H9 (cell line): ENCODE results near the gene DMD. TPM values are rescaled to one million over a fixed set of nuclear protein-coding genes. Genes with fewer than 3 reads are reported as not detected.

Experiments
- DNase-seq: peaks from one replicate; pipeline ENCODE4 v3.0.0-alpha.2; 2017
- H2AFZ ChIP-seq: one replicate; pipeline ENCODE4 v1.6.1; 2013; ENCODE audit warnings: mild to moderate bottlenecking, low read length, control low read depth, moderate library complexity
- H2AK5ac ChIP-seq: 2 replicates; pipeline ENCODE4 v1.6.1; 2013; ENCODE audit warnings: low read length, control low read depth, mixed read lengths; ENCODE audit not compliant: insufficient read length
- H2BK120ac ChIP-seq: one replicate; pipeline ENCODE4 v1.6.1; 2013; ENCODE audit warnings: low read depth, mild to moderate bottlenecking, low read length, control low read depth, inconsistent platforms; ENCODE audit not compliant: poor library complexity, severe bottlenecking
- H2BK12ac ChIP-seq: 2 replicates; pipeline ENCODE4 v1.6.1; 2013; ENCODE audit warnings: low read length, control low read depth, mixed read lengths, low read depth; ENCODE audit not compliant: insufficient read length
- H2BK15ac ChIP-seq: 2 replicates; pipeline ENCODE4 v1.6.1; 2013; ENCODE audit warnings: low read depth, low read length, control low read depth
- H2BK20ac ChIP-seq: one replicate; pipeline ENCODE4 v1.6.1; 2013; ENCODE audit warnings: low read depth, mild to moderate bottlenecking, low read length, control low read depth, inconsistent platforms; ENCODE audit not compliant: poor library complexity, severe bottlenecking
- H2BK5ac ChIP-seq: 2 replicates; pipeline ENCODE4 v1.6.1; 2013; ENCODE audit warnings: low read length, control low read depth, mixed read lengths; ENCODE audit not compliant: insufficient read length
- H3K14ac ChIP-seq: 2 replicates; pipeline ENCODE4 v1.6.1; 2013; ENCODE audit warnings: low read length, control low read depth; ENCODE audit not compliant: insufficient read depth
- H3K18ac ChIP-seq: 2 replicates; pipeline ENCODE4 v1.6.1; 2013; ENCODE audit warnings: low read depth, mild to moderate bottlenecking, mixed read lengths, low read length, control low read depth; ENCODE audit not compliant: insufficient read length
- H3K23ac ChIP-seq: 2 replicates; pipeline ENCODE4 v1.6.1; 2013; ENCODE audit warnings: low read length, control low read depth, mixed read lengths, low read depth; ENCODE audit not compliant: insufficient read length
- H3K23me2 ChIP-seq: 2 replicates; pipeline ENCODE4 v1.6.1; 2013; ENCODE audit warnings: low read depth, mild to moderate bottlenecking, mixed read lengths, low read length, control low read depth; ENCODE audit not compliant: insufficient read length, poor library complexity, severe bottlenecking
- H3K27ac ChIP-seq: 2 replicates; pipeline ENCODE4 v1.5.1; 2013; ENCODE audit warnings: low read length, control low read depth, mixed read lengths, low read depth; ENCODE audit not compliant: insufficient read length
- H3K27me3 ChIP-seq: 2 replicates; pipeline ENCODE4 v1.6.1; 2013; ENCODE audit warnings: low read length, control low read depth, inconsistent platforms; ENCODE audit not compliant: insufficient read depth
- H3K4ac ChIP-seq: 2 replicates; pipeline ENCODE4 v1.6.1; 2013; ENCODE audit warnings: low read depth, mild to moderate bottlenecking, control low read depth, inconsistent platforms, low read length, moderate library complexity
- H3K4me1 ChIP-seq: 2 replicates; pipeline ENCODE4 v1.6.1; 2013; ENCODE audit warnings: low read length, control low read depth, inconsistent platforms; ENCODE audit not compliant: insufficient read depth
- H3K4me2 ChIP-seq: 2 replicates; pipeline ENCODE4 v1.6.1; 2013; ENCODE audit warnings: low read length, control low read depth, mixed read lengths; ENCODE audit not compliant: insufficient read length, insufficient read depth
- H3K56ac ChIP-seq: 2 replicates; pipeline ENCODE4 v1.6.1; 2013; ENCODE audit warnings: low read depth, mild to moderate bottlenecking, mixed read lengths, low read length, control low read depth; ENCODE audit not compliant: insufficient read length
- H3K79me1 ChIP-seq: 2 replicates; pipeline ENCODE4 v1.6.1; 2013; ENCODE audit warnings: low read depth, mild to moderate bottlenecking, moderate library complexity, low read length, control low read depth, inconsistent platforms; ENCODE audit not compliant: insufficient read depth, poor library complexity, severe bottlenecking
- H3K79me2 ChIP-seq: 2 replicates; pipeline ENCODE4 v1.6.1; 2013; ENCODE audit warnings: low read length, control low read depth, inconsistent platforms; ENCODE audit not compliant: insufficient read depth
- H3K9ac ChIP-seq: 2 replicates; pipeline ENCODE4 v1.6.1; 2013; ENCODE audit warnings: low read length, control low read depth, mixed read lengths; ENCODE audit not compliant: insufficient read length; ENCODE audit errors: extremely low read depth
- H3K9me3 ChIP-seq: one replicate; pipeline ENCODE4 v1.6.1; 2013; ENCODE audit warnings: low read depth, low read length, inconsistent platforms; ENCODE audit not compliant: control insufficient read depth
- H3T11ph ChIP-seq: one replicate; pipeline ENCODE4 v1.6.1; 2013; ENCODE audit warnings: mild to moderate bottlenecking, low read length, control low read depth, inconsistent platforms
- H4K20me1 ChIP-seq: one replicate; pipeline ENCODE4 v1.6.1; 2013; ENCODE audit not compliant: control insufficient read depth, insufficient read length, insufficient read depth
- H4K5ac ChIP-seq: 2 replicates; pipeline ENCODE4 v1.6.1; 2013; ENCODE audit warnings: low read depth, mild to moderate bottlenecking, mixed read lengths, low read length, control low read depth; ENCODE audit not compliant: insufficient read length
- H4K8ac ChIP-seq: replicated peaks from 2 replicates; pipeline ENCODE4 v1.6.1; 2013; ENCODE audit warnings: low read length, control low read depth, mixed read lengths, low read depth; ENCODE audit not compliant: insufficient read length
- H4K91ac ChIP-seq: 2 replicates; pipeline ENCODE4 v1.6.1; 2013; ENCODE audit warnings: low read depth, mild to moderate bottlenecking, moderate library complexity, mixed read lengths, low read length, control low read depth; ENCODE audit not compliant: insufficient read length
- H3K27ac Mint-ChIP-seq, 3 experiments: 2 replicates in 2 of 3; 3 replicates in 1 of 3; pipeline ENCODE4 v1.8.0; 2020 to 2021; ENCODE audit warnings: mixed read lengths in 3 of 3, mild to moderate bottlenecking in 1 of 3, moderate library complexity in 1 of 3
- H3K27me3 Mint-ChIP-seq: 2 replicates; pipeline ENCODE4 v1.8.0; 2021; ENCODE audit warnings: low read depth, mild to moderate bottlenecking, moderate library complexity, mixed read lengths
- H3K36me3 Mint-ChIP-seq, 3 experiments: 2 replicates in 2 of 3; 3 replicates in 1 of 3; pipeline ENCODE4 v1.8.0; 2020 to 2021; ENCODE audit warnings: low read depth in 3 of 3, mixed read lengths in 3 of 3; ENCODE audit not compliant: insufficient read depth in 1 of 3
- H3K4me1 Mint-ChIP-seq, 2 experiments: 2 replicates each; pipeline ENCODE4 v1.8.0; 2020; ENCODE audit warnings: mixed read lengths in 2 of 2
- H3K4me3 Mint-ChIP-seq, 2 experiments: 2 replicates in 1 of 2; 3 replicates in 1 of 2; pipeline ENCODE4 v1.8.0; 2020 to 2021; ENCODE audit warnings: mild to moderate bottlenecking in 2 of 2, mixed read lengths in 2 of 2, moderate library complexity in 1 of 2
- H3K9me3 Mint-ChIP-seq, 2 experiments: 2 replicates in 1 of 2; 3 replicates in 1 of 2; pipeline ENCODE4 v1.8.0; 2020; ENCODE audit warnings: mild to moderate bottlenecking in 2 of 2, mixed read lengths in 2 of 2, moderate library complexity in 1 of 2
- CTCF ChIP-seq: fragments of 200-600 bp; sonication (generic); conservative IDR thresholded peaks from 3 replicates; pipeline ENCODE4 v1.8.0; 2021; ENCODE audit warnings: antibody characterized with exemption, mild to moderate bottlenecking
- WGBS: extraction: QIAGEN DNeasy Blood & Tissue Kit; methylation state at CpG from one replicate; pipeline ENCODE4 v1.1.7; 2013; ENCODE audit warnings: missing lambda C conversion rate, low lambda C conversion rate, mixed read lengths; ENCODE audit not compliant: insufficient read length; ENCODE audit errors: extremely low coverage; 5-methylcytosine and 5-hydroxymethylcytosine counted together
- total RNA-seq: library from RNA; stranded (reverse); gene quantifications from 2 replicates; pipeline ENCODE4 v1.2.1, GENCODE V29; 2021

Gene DMD
- total RNA-seq, 1 experiment from 2014 or later, result 3.8 TPM

- WGBS, result no CpG with 5 or more reads among the region's 2 CpGs
Measured at GRCh38 chrX:31921236-31921635, 1290.1 kb downstream of the DMD start.

More at GRCh38 chrX:31921236-31921635, 1290.1 kb downstream of the DMD start:
- no peak overlapping the region for H3K27ac Mint-ChIP-seq
- no peak overlapping the region for H3K27ac ChIP-seq
- no peak for TF ChIP-seq CTCF
- H3K4me3 Mint-ChIP-seq, result no peak overlapping the region
- no peak overlapping the region for H3K18ac ChIP-seq
- no peaks in the 10 kb centered on the region for H3K79me2 ChIP-seq
- H3K79me1 ChIP-seq, result no peaks in the 10 kb centered on the region
- peaks cover 47 to 58% of the 10 kb centered on the region in 2 experiments for H3K9me3 Mint-ChIP-seq
- H3K23me2 ChIP-seq, result no peaks in the 10 kb centered on the region
- no peak overlapping the region for H3K14ac ChIP-seq
- H3K23ac ChIP-seq, result no peak overlapping the region
- H4K20me1 ChIP-seq, result no peaks in the 10 kb centered on the region
- no peak overlapping the region for H3K4me2 ChIP-seq
- no peak overlapping the region for H2AK5ac ChIP-seq
- H3K4ac ChIP-seq, result no peak overlapping the region
- no peak for DNase-seq
- H2BK120ac ChIP-seq, result no peak overlapping the region
- no peaks in the 10 kb centered on the region for H3K27me3 ChIP-seq
- H3K27me3 Mint-ChIP-seq, result no peaks in the 10 kb centered on the region
- H3K9me3 ChIP-seq, result no peaks in the 10 kb centered on the region
- no peak overlapping the region for H4K8ac ChIP-seq
- no peak overlapping the region for H2BK12ac ChIP-seq
- no peak overlapping the region for H4K91ac ChIP-seq
- H2BK5ac ChIP-seq, result no peak overlapping the region
- H2BK15ac ChIP-seq, result no peak overlapping the region
- no peaks in the 10 kb centered on the region for H3K4me1 ChIP-seq
- no peak overlapping the region for H3K9ac ChIP-seq
- H3K4me1 Mint-ChIP-seq, result no peaks in the 10 kb centered on the region
- no peak overlapping the region for H4K5ac ChIP-seq
- H2BK20ac ChIP-seq, result no peak overlapping the region
- H3T11ph ChIP-seq, result no peak overlapping the region
- no peaks in the 10 kb centered on the region; a peak in 2 of 7 replicates for H3K36me3 Mint-ChIP-seq
- H2AFZ ChIP-seq, result no peak overlapping the region
- H3K56ac ChIP-seq, result no peak overlapping the region
